SK-N-SH (cell line): ENCODE data around the gene BOC. TPM values are rescaled to one million over a fixed set of nuclear protein-coding genes. Genes with fewer than 3 reads are reported as not detected.

ENCODE experiments used
- CTCF ChIA-PET: fragments of 300-600, 350-600 bp; formaldehyde crosslinking; extraction: SDS; loops from one replicate; lab custom pipeline; 2021; lab: Yijun Ruan, JAX
- POLR2A ChIA-PET: fragments of 350-600 bp; sonication (Branson Sonifier 250); formaldehyde crosslinking; extraction: SDS; loops from one replicate; lab custom pipeline; 2020; ENCODE audit warnings: antibody characterized with exemption, inconsistent platforms; lab: Yijun Ruan, JAX
- DNase-seq: peaks from one replicate; pipeline ENCODE4 v3.0.0; 2012
- H2AFZ ChIP-seq: fragments of 200-600 bp; sonication (generic); 2 replicates; pipeline ENCODE4 v1.8.1; 2016; ENCODE audit warnings: antibody characterized with exemption, mild to moderate bottlenecking, low read depth
- H3F3A ChIP-seq: fragments of 200-600 bp; sonication (generic); replicated peaks from 2 replicates; pipeline ENCODE3; 2016; ENCODE audit warnings: antibody characterized with exemption, mild to moderate bottlenecking; ENCODE audit not compliant: insufficient read depth
- H3K27ac ChIP-seq, 2 experiments: fragments of 200-500 bp in 1 of 2; fragments of 200-600 bp in 1 of 2; sonication (Bioruptor generic) in 1 of 2; sonication (generic), shearing (Covaris generic) in 1 of 2; 2 replicates each; pipeline versions ENCODE4 v1.5.1 to v1.6.1; 2014 to 2016; ENCODE audit warnings: low read depth in 2 of 2, inconsistent platforms in 1 of 2, low read length in 1 of 2, mild to moderate bottlenecking in 1 of 2, mixed read lengths in 1 of 2
- H3K27me3 ChIP-seq: fragments of 200-600 bp; sonication (generic), shearing (Covaris generic); 2 replicates; pipeline ENCODE4 v1.6.1; 2016; ENCODE audit warnings: mixed run types; ENCODE audit not compliant: insufficient read depth
- H3K36me3 ChIP-seq, 2 experiments: fragments of 200-500 bp in 1 of 2; fragments of 200-600 bp in 1 of 2; sonication (Bioruptor generic) in 1 of 2; sonication (generic) in 1 of 2; replicated peaks in 1 of 2; 2 replicates each; pipeline versions ENCODE3 to v1.5.1; 2014 to 2016; ENCODE audit warnings: low read length in 1 of 2, mild to moderate bottlenecking in 1 of 2; ENCODE audit not compliant: insufficient read depth in 2 of 2, control insufficient read depth in 1 of 2
- H3K4me1 ChIP-seq, 2 experiments: fragments of 200-500 bp in 1 of 2; fragments of 200-600 bp in 1 of 2; sonication (Bioruptor generic) in 1 of 2; sonication (generic), shearing (Covaris generic) in 1 of 2; 2 replicates each; pipeline versions ENCODE4 v1.5.1 to v1.6.1; 2014 to 2016; ENCODE audit warnings: low read depth in 1 of 2, low read length in 1 of 2, mixed run types in 1 of 2; ENCODE audit not compliant: insufficient read depth in 2 of 2, control insufficient read depth in 1 of 2
- H3K4me2 ChIP-seq: fragments of 200-600 bp; sonication (generic), shearing (Covaris generic); 2 replicates; pipeline ENCODE4 v1.6.1; 2017; ENCODE audit warnings: mixed run types
- H3K4me3 ChIP-seq, 2 experiments: fragments of 200-500 bp in 1 of 2; fragments of 200-600 bp in 1 of 2; sonication (Bioruptor generic) in 1 of 2; sonication (generic), shearing (Covaris generic) in 1 of 2; 2 replicates each; pipeline versions ENCODE4 v1.5.1 to v1.8.1; 2014 to 2016; ENCODE audit warnings: low read depth in 2 of 2, inconsistent platforms in 1 of 2, low read length in 1 of 2, mild to moderate bottlenecking in 1 of 2, mixed read lengths in 1 of 2, moderate library complexity in 1 of 2
- H3K79me2 ChIP-seq: fragments of 200-600 bp; sonication (generic); 2 replicates; pipeline ENCODE4 v1.8.1; 2017; ENCODE audit warnings: mild to moderate bottlenecking; ENCODE audit not compliant: insufficient read depth
- H3K9ac ChIP-seq: fragments of 200-600 bp; sonication (generic); 2 replicates; pipeline ENCODE4 v1.6.1; 2017; ENCODE audit warnings: mixed run types
- H3K9me2 ChIP-seq: fragments of 200-600 bp; sonication (generic); 2 replicates; pipeline ENCODE4 v1.6.1; 2017; ENCODE audit warnings: mixed run types
- H3K9me3 ChIP-seq: fragments of 200-600 bp; sonication (generic); 2 replicates; pipeline ENCODE4 v1.6.1; 2017; ENCODE audit warnings: mixed run types, mild to moderate bottlenecking, moderate library complexity
- H4K20me1 ChIP-seq: fragments of 200-600 bp; sonication (generic); 2 replicates; pipeline ENCODE4 v1.6.1; 2017; ENCODE audit warnings: mild to moderate bottlenecking, mixed run types; ENCODE audit not compliant: insufficient read depth
- CHD2 ChIP-seq: fragments of 150-350 bp; IDR thresholded peaks from 2 replicates; pipeline ENCODE4 v1.6.1; 2018; ENCODE audit warnings: low read length; ENCODE audit not compliant: partially characterized antibody
- CTCF ChIP-seq: fragments of 200-600 bp; sonication (generic); IDR thresholded peaks from 2 replicates; pipeline ENCODE4 v1.6.1; 2017; ENCODE audit warnings: antibody characterized with exemption, mild to moderate bottlenecking, moderate library complexity
- ELF1 ChIP-seq: IDR thresholded peaks from 2 replicates; pipeline ENCODE4 v1.4.0; 2012
- FOXM1 ChIP-seq: IDR thresholded peaks from 2 replicates; pipeline ENCODE4 v1.4.0; 2012; ENCODE audit warnings: low read depth, mild to moderate bottlenecking
- GATA2 ChIP-seq: sonication (generic); formaldehyde crosslinking; IDR thresholded peaks from 2 replicates; pipeline ENCODE4 v1.5.0; 2020; ENCODE audit warnings: mild to moderate bottlenecking, missing genetic modification reagents
- IRF3 ChIP-seq: fragments of 150-350 bp; IDR thresholded peaks from 2 replicates; pipeline ENCODE4 v1.6.1; 2016; ENCODE audit warnings: mild to moderate bottlenecking, low read depth, low read length
- MAX ChIP-seq: IDR thresholded peaks from 2 replicates; pipeline ENCODE4 v1.4.0; 2012; ENCODE audit warnings: low read depth
- MXI1 ChIP-seq: IDR thresholded peaks from 2 replicates; pipeline ENCODE4 v1.6.1; 2012; ENCODE audit warnings: mild to moderate bottlenecking, low read depth, low read length, improper control_type of control experiment
- NFIC ChIP-seq: IDR thresholded peaks from 2 replicates; pipeline ENCODE4 v1.4.0; 2012; ENCODE audit warnings: borderline replicate concordance
- POLR2AphosphoS5 ChIP-seq: IDR thresholded peaks from 2 replicates; pipeline ENCODE4 v1.6.1; 2012; ENCODE audit warnings: low read depth, low read length
- RAD21 ChIP-seq: IDR thresholded peaks from 2 replicates; pipeline ENCODE4 v1.6.1; 2012; ENCODE audit warnings: mild to moderate bottlenecking, low read length
- RCOR1 ChIP-seq: fragments of 150-350 bp; IDR thresholded peaks from 2 replicates; pipeline ENCODE4 v1.6.1; 2017; ENCODE audit warnings: antibody characterized with exemption, low read length
- REST ChIP-seq: IDR thresholded peaks from 2 replicates; pipeline ENCODE4 v1.6.1; 2012; ENCODE audit warnings: mild to moderate bottlenecking, low read depth, low read length, moderate library complexity
- SIN3A ChIP-seq: IDR thresholded peaks from 2 replicates; pipeline ENCODE4 v1.6.1; 2012; ENCODE audit warnings: low read depth, mild to moderate bottlenecking, low read length, moderate library complexity, borderline replicate concordance
- TCF12 ChIP-seq: IDR thresholded peaks from 2 replicates; pipeline ENCODE4 v1.4.0; 2012
- TEAD4 ChIP-seq: IDR thresholded peaks from 2 replicates; pipeline ENCODE4 v1.4.0; 2012; ENCODE audit warnings: mild to moderate bottlenecking, borderline replicate concordance; ENCODE audit not compliant: insufficient read depth
- YY1 ChIP-seq: IDR thresholded peaks from 2 replicates; pipeline ENCODE4 v1.4.0; 2012; ENCODE audit warnings: low read depth, mild to moderate bottlenecking
- WGBS: methylation state at CpG from one replicate; pipeline ENCODE4 v1.1.6; 2017; ENCODE audit warnings: low lambda C conversion rate; 5-methylcytosine and 5-hydroxymethylcytosine counted together
- polyA plus RNA-seq, 3 experiments: library from polyadenylated mRNA; depleted of rRNA; stranded (reverse); fragments of >200 nt; gene quantifications; 2 replicates each; pipeline ENCODE4 v1.2.3, GENCODE V29; 2012
- TF ChIP-seq, protein P1 (sequence below): IDR thresholded peaks from 2 replicates; pipeline ENCODE4 v1.4.0; 2012; ENCODE audit warnings: low read depth, borderline replicate concordance

BOC gene
- polyA plus RNA-seq, 1 of the 3 experiments (the other 2 are of a cell fraction) = 6.6 TPM

DNA sequence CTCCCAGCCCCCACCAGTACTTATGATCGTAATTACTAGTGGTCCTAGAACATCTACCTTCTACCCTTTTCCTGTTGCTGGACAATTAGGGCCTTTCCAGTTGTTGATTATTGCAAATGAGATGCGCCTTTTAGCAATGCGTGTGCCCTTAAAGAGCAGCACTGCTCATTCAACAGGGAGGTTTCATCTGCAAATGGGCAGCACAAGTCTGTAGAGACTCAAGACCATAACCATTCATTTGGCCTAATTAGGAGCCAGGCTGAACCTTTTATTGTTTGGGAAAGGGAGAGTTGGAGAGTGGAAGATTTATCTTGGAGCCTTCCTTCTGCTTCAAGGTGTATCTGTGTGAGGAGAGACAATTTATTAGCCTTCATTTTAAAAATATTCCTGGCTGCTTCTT is 42.3 kb downstream of the BOC start:
- no peaks in the 10 kb centered on the region for H4K20me1 ChIP-seq
- no peaks in the 10 kb centered on the region for H3K27me3 ChIP-seq
- no peak overlapping the region for H3K27ac ChIP-seq
- no peak overlapping the region for H3K4me3 ChIP-seq
- ChIA-PET POLR2A (no interaction called here), CTCF (no interaction called here)
- no peaks in the 10 kb centered on the region for H3K9me2 ChIP-seq
- TF ChIP-seq MAX = no peak
- no peak for TF ChIP-seq RCOR1
- no peak for TF ChIP-seq GATA2 (CRISPR knock-in tag)
- no peak for TF ChIP-seq FOXM1
- TF ChIP-seq TCF12 = no peak
- TF ChIP-seq POLR2AphosphoS5 = no peak
- TF ChIP-seq TEAD4 = no peak
- TF ChIP-seq ELF1 = no peak
- no peak for TF ChIP-seq RAD21
- TF ChIP-seq, protein P1, sequence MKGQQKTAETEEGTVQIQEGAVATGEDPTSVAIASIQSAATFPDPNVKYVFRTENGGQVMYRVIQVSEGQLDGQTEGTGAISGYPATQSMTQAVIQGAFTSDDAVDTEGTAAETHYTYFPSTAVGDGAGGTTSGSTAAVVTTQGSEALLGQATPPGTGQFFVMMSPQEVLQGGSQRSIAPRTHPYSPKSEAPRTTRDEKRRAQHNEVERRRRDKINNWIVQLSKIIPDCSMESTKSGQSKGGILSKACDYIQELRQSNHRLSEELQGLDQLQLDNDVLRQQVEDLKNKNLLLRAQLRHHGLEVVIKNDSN = no peak
- no peak for TF ChIP-seq CTCF
- no peak for TF ChIP-seq MXI1
- no peak for TF ChIP-seq CHD2
- H3F3A ChIP-seq = no peaks in the 10 kb centered on the region
- H2AFZ ChIP-seq = no peak overlapping the region
- H3K4me2 ChIP-seq = no peak overlapping the region
- no peaks in the 10 kb centered on the region for H3K9me3 ChIP-seq
- WGBS = 99% methylated on average over 3 of the region's 3 CpGs
- no peak overlapping the region for H3K9ac ChIP-seq
- H3K4me1 ChIP-seq = peaks cover 7 to 11% of the 10 kb centered on the region in 2 experiments; a peak in 2 of 4 replicates
- H3K36me3 ChIP-seq = peaks cover 0 to 19% of the 10 kb centered on the region in 2 experiments
- H3K79me2 ChIP-seq = no peaks in the 10 kb centered on the region
- DNase-seq = no peak

DNA sequence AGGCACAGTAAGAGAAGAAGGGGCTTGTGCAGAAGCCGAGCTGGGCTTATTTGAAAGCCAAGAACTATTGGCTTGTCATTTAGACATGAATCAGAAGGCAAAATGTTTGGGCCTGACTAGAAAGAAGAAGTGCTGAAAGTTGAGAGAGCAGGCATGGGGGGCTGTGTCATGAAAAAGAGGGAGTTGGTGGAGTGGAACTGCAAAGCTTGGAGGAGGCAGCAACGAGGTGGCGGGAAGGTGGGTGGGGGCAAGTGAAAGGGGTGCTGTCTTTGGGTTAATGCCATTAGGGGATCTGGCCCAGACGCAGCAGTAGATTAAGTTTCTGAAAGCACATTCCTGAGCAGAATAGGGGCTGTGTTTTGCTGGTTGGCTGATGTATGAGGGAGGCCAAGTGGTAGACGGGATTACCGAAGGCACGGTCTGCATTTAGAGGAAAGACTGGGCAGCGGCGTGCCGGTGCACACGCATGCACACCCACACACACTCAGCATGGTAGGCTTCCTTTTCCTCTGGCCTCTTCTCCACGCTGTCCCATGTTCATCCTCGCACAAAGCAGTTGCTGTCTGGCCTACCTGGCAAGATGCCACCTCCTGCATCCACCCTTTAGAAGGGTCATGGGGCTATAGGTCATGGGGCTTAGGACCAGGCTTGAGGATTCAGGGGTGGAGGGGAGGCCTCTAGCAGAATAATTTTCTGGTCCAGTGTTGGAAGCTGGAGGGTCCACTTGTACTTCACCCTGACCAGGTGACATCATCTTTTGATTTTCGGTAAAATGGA is 43.0 kb downstream of the BOC start:
- WGBS = 93% methylated on average over 14 of the region's 14 CpGs
- Histone ChIP-seq H2AFZ (no peak overlapping the region), H3K9me2 (no peaks in the 10 kb centered on the region), H3K27me3 (no peaks in the 10 kb centered on the region), H3K4me2 (no peak overlapping the region), H3K79me2 (no peaks in the 10 kb centered on the region), H4K20me1 (no peaks in the 10 kb centered on the region), H3K9me3 (no peaks in the 10 kb centered on the region), H3K36me3 (peaks cover 0 to 19% of the 10 kb centered on the region in 2 experiments), H3K27ac (no peak overlapping the region), H3F3A (no peaks in the 10 kb centered on the region), H3K9ac (no peak overlapping the region), H3K4me3 (no peak overlapping the region), H3K4me1 (peaks cover 4% of the 10 kb centered on the region in 2 experiments; a peak in 2 of 4 replicates)
- POLR2A ChIA-PET = no interaction called here
- CTCF ChIA-PET = interaction anchor here (0.9 kb wide), 1 partner anchor 34 kb away, joined by 3 read pairs; no protein-coding TSS in a partner anchor
- DNase-seq = no peak
- TF ChIP-seq IRF3 (no peak), SIN3A (no peak), YY1 (no peak), FOXM1 (no peak), REST (no peak), NFIC (no peak), RCOR1 (no peak), MAX (no peak)
- TF ChIP-seq, protein P1 = no peak
